ENCODE data around the gene BBS12.

Gene BBS12

GRCh38 chr4:122716825-122717448, 15.6 kb upstream of the BBS12 start:
- peak; percentile 65 for DNase-seq

GRCh38 chr4:122718281-122718680, 14.2 kb upstream of the BBS12 start:
- no peak for DNase-seq

- DNase-seq = no peak
These were observed 10.2 kb upstream of the BBS12 start for GRCh38 chr4:122722256-122722655.

GRCh38 chr4:122728856-122729255, 3.6 kb upstream of the BBS12 start:
- no peak for DNase-seq

GRCh38 chr4:122731676-122732075, 828 bp upstream of the BBS12 start:
- DNase-seq = no peak

GRCh38 chr4:122733787-122734120, 1.2 kb downstream of the BBS12 start:
- no peak for DNase-seq

GRCh38 chr4:122739174-122739573, 6.7 kb downstream of the BBS12 start:
- DNase-seq = peak; percentile 87

- DNase-seq = no peak
These were observed 10.7 kb downstream of the BBS12 start for GRCh38 chr4:122742933-122743829.

- peak; percentile 56 for DNase-seq
These were observed 11.7 kb downstream of the BBS12 start for GRCh38 chr4:122744229-122744628.

GRCh38 chr4:122746485-122746965, 14.0 kb downstream of the BBS12 start:
- no peak for DNase-seq

GRCh38 chr4:122747068-122747467, 14.6 kb downstream of the BBS12 start:
- no peak for DNase-seq

GRCh38 chr4:122747883-122748282, 15.4 kb downstream of the BBS12 start:
- DNase-seq = peak; percentile 79

GRCh38 chr4:122749704-122750454, 17.4 kb downstream of the BBS12 start:
- DNase-seq = no peak

- no peak for DNase-seq
These were observed 23.2 kb downstream of the BBS12 start for GRCh38 chr4:122755675-122756074.

GRCh38 chr4:122758033-122758432, 25.5 kb downstream of the BBS12 start:
- peak; percentile 57 for DNase-seq

- DNase-seq = no peak
These were observed 27.3 kb downstream of the BBS12 start for GRCh38 chr4:122759639-122760310.

GRCh38 chr4:122762520-122762919, 30.0 kb downstream of the BBS12 start:
- no peak for DNase-seq

GRCh38 chr4:122762966-122763716, 30.6 kb downstream of the BBS12 start:
- DNase-seq = peak; percentile 68

- DNase-seq = peak; percentile 92
These were observed 31.7 kb downstream of the BBS12 start for GRCh38 chr4:122764071-122764820.

GRCh38 chr4:122764821-122765215, 32.3 kb downstream of the BBS12 start:
- peak; percentile 93 for DNase-seq
